Naive B cell (primary cell): ENCODE measurements around the gene MRGPRX1. TPM values are rescaled to one million over a fixed set of nuclear protein-coding genes. Genes with fewer than 3 reads are reported as not detected.

ENCODE experiments used
- ATAC-seq, 2 donors: fragments of 150-1000 bp; cut with Tn5 transposase; 2 replicates each; pipeline ENCODE4 v1.10.0; 2021; ENCODE audit warnings: low read depth in 2 of 2, mild to moderate bottlenecking in 2 of 2, moderate library complexity in 2 of 2
- DNase-seq: peaks from one replicate; pipeline ENCODE4 v3.0.0; 2022
- H3K27ac Mint-ChIP-seq, 6 donors: one replicate each; pipeline ENCODE4 v1.8.0; 2020 to 2022; ENCODE audit warnings: mild to moderate bottlenecking in 6 of 6, mixed read lengths in 6 of 6, moderate library complexity in 5 of 6, inconsistent platforms in 2 of 6
- H3K27me3 Mint-ChIP-seq, 3 donors: one replicate each; pipeline ENCODE4 v1.8.0; 2021 to 2022; ENCODE audit warnings: mixed read lengths in 3 of 3, mild to moderate bottlenecking in 1 of 3
- H3K36me3 Mint-ChIP-seq, 2 donors: one replicate each; pipeline ENCODE4 v1.8.0; 2020 to 2022; ENCODE audit warnings: mixed read lengths in 2 of 2, inconsistent platforms in 1 of 2, mild to moderate bottlenecking in 1 of 2
- H3K4me1 Mint-ChIP-seq, 3 donors: one replicate each; pipeline ENCODE4 v1.8.0; 2020 to 2022; ENCODE audit warnings: mixed read lengths in 3 of 3, inconsistent platforms in 1 of 3, mild to moderate bottlenecking in 1 of 3, moderate library complexity in 1 of 3
- H3K4me3 Mint-ChIP-seq, 8 donors: one replicate each; pipeline ENCODE4 v1.8.0; 2020 to 2022; ENCODE audit warnings: mild to moderate bottlenecking in 8 of 8, mixed read lengths in 8 of 8, moderate library complexity in 8 of 8, inconsistent platforms in 2 of 8
- H3K9me3 Mint-ChIP-seq, 7 donors: one replicate each; pipeline ENCODE4 v1.8.0; 2020 to 2022; ENCODE audit warnings: mixed read lengths in 7 of 7, mild to moderate bottlenecking in 5 of 7, inconsistent platforms in 2 of 7, moderate library complexity in 1 of 7
- polyA plus RNA-seq, 6 donors: library from polyadenylated mRNA; unstranded; fragments of 300-500 nt; fragmentation: Illumina TruSeq; gene quantifications; one replicate each; pipeline ENCODE4 v1.2.3, GENCODE V29; 2021; ENCODE audit warnings: low read depth in 6 of 6

The MRGPRX1 gene
- polyA plus RNA-seq: not detected

- Mint-ChIP-seq H3K27ac (no peak within 1 kb of the TSS), H3K36me3 (no peaks in the 10 kb centered on the region), H3K4me3 (no peak within 1 kb of the TSS), H3K27me3 (peaks cover 9 to 11% (median 9%) of the 10 kb centered on the region in 3 donors), H3K4me1 (no peaks in the 10 kb centered on the region), H3K9me3 (peaks cover 0 to 3% (median 0%) of the 10 kb centered on the region in 7 donors)
- DNase-seq (no peak), ATAC-seq (no peak)
These were observed at the start of gene MRGPRX1 for GRCh38 chr11:18939314-18939713. TSS of gene MRGPRX1 (minus strand) at chr11:18939414. CDS start at chr11:18934784, 4,630 bp downstream.

GRCh38 chr11:18987454-18988231, 48.4 kb upstream of the MRGPRX1 start:
- H3K36me3 Mint-ChIP-seq: no peaks in the 10 kb centered on the region
- no peak overlapping the region for H3K27ac Mint-ChIP-seq
- no peak for DNase-seq
- peaks cover 0 to 27% (median 9%) of the 10 kb centered on the region in 7 donors for H3K9me3 Mint-ChIP-seq
- no peak for ATAC-seq
- no peaks in the 10 kb centered on the region for H3K4me1 Mint-ChIP-seq
- no peak overlapping the region for H3K4me3 Mint-ChIP-seq
- peaks cover 0 to 24% (median 10%) of the 10 kb centered on the region in 3 donors for H3K27me3 Mint-ChIP-seq

- Mint-ChIP-seq H3K4me1 (no peaks in the 10 kb centered on the region), H3K4me3 (no peak overlapping the region), H3K9me3 (peaks cover 5 to 27% (median 9%) of the 10 kb centered on the region in 7 donors), H3K27ac (peak overlapping the region in 1 of 6 donors; percentile 77), H3K36me3 (no peaks in the 10 kb centered on the region), H3K27me3 (peaks cover 6 to 27% (median 18%) of the 10 kb centered on the region in 3 donors)
- ATAC-seq (no peak), DNase-seq (no peak)
These were observed 47.5 kb upstream of the MRGPRX1 start for GRCh38 chr11:18986744-18987143.

GRCh38 chr11:18981897-18982296, 42.7 kb upstream of the MRGPRX1 start:
- Mint-ChIP-seq H3K9me3 (peaks cover 6 to 28% (median 13%) of the 10 kb centered on the region in 7 donors), H3K27me3 (peaks cover 6 to 21% (median 20%) of the 10 kb centered on the region in 3 donors), H3K36me3 (no peaks in the 10 kb centered on the region), H3K27ac (no peak overlapping the region), H3K4me1 (no peaks in the 10 kb centered on the region), H3K4me3 (no peak overlapping the region)
- DNase-seq (no peak), ATAC-seq (no peak)

- Mint-ChIP-seq H3K27ac (no peak overlapping the region), H3K36me3 (no peaks in the 10 kb centered on the region), H3K27me3 (peaks cover 0 to 12% (median 3%) of the 10 kb centered on the region in 3 donors), H3K9me3 (peaks cover 3 to 10% (median 6%) of the 10 kb centered on the region in 7 donors), H3K4me1 (no peaks in the 10 kb centered on the region), H3K4me3 (no peak overlapping the region)
- DNase-seq (no peak), ATAC-seq (no peak)
These were observed 35.0 kb upstream of the MRGPRX1 start for GRCh38 chr11:18974192-18974591.

- H3K36me3 Mint-ChIP-seq: no peaks in the 10 kb centered on the region
- ATAC-seq: no peak
- peaks cover 0 to 5% (median 0%) of the 10 kb centered on the region in 7 donors for H3K9me3 Mint-ChIP-seq
- H3K4me3 Mint-ChIP-seq: no peak overlapping the region
- no peaks in the 10 kb centered on the region for H3K4me1 Mint-ChIP-seq
- H3K27me3 Mint-ChIP-seq: peaks cover under 1 to 15% (median 3%) of the 10 kb centered on the region in 3 donors
- no peak overlapping the region for H3K27ac Mint-ChIP-seq
- no peak for DNase-seq
These were observed 33.1 kb upstream of the MRGPRX1 start for GRCh38 chr11:18972336-18972735.

- peaks cover 3 to 20% (median 8%) of the 10 kb centered on the region in 3 donors for H3K27me3 Mint-ChIP-seq
- no peak overlapping the region for H3K27ac Mint-ChIP-seq
- no peaks in the 10 kb centered on the region for H3K4me1 Mint-ChIP-seq
- H3K9me3 Mint-ChIP-seq: peaks cover 0 to 4% (median 0%) of the 10 kb centered on the region in 7 donors
- H3K36me3 Mint-ChIP-seq: no peaks in the 10 kb centered on the region
- DNase-seq: no peak
- no peak for ATAC-seq
- no peak overlapping the region for H3K4me3 Mint-ChIP-seq
These were observed 30.5 kb upstream of the MRGPRX1 start for GRCh38 chr11:18969720-18970119.

GRCh38 chr11:18958221-18958910, 19.2 kb upstream of the MRGPRX1 start:
- no peaks in the 10 kb centered on the region for H3K4me1 Mint-ChIP-seq
- peaks cover 5 to 20% (median 17%) of the 10 kb centered on the region in 3 donors for H3K27me3 Mint-ChIP-seq
- no peak overlapping the region for H3K4me3 Mint-ChIP-seq
- DNase-seq (no peak), ATAC-seq (no peak)
- peaks cover 0 to 1% (median 0%) of the 10 kb centered on the region in 7 donors for H3K9me3 Mint-ChIP-seq
- H3K27ac Mint-ChIP-seq: no peak overlapping the region
- no peaks in the 10 kb centered on the region for H3K36me3 Mint-ChIP-seq

- Mint-ChIP-seq H3K4me3 (no peak overlapping the region), H3K4me1 (no peaks in the 10 kb centered on the region), H3K36me3 (no peaks in the 10 kb centered on the region), H3K27ac (no peak overlapping the region), H3K27me3 (peaks cover 5 to 20% (median 17%) of the 10 kb centered on the region in 3 donors), H3K9me3 (peaks cover 0 to 1% (median 0%) of the 10 kb centered on the region in 7 donors)
- ATAC-seq (no peak), DNase-seq (no peak)
These were observed 17.4 kb upstream of the MRGPRX1 start for GRCh38 chr11:18956630-18957029.

- Mint-ChIP-seq H3K4me1 (no peaks in the 10 kb centered on the region), H3K4me3 (no peak overlapping the region), H3K27ac (no peak overlapping the region), H3K36me3 (no peaks in the 10 kb centered on the region), H3K9me3 (peaks cover 0 to 2% (median 0%) of the 10 kb centered on the region in 7 donors), H3K27me3 (peaks cover 0 to 12% (median 11%) of the 10 kb centered on the region in 3 donors)
- DNase-seq (no peak), ATAC-seq (no peak)
These were observed 3.1 kb downstream of the MRGPRX1 start for GRCh38 chr11:18936002-18936673.

- no peak for DNase-seq
- Mint-ChIP-seq H3K27ac (no peak overlapping the region), H3K36me3 (no peaks in the 10 kb centered on the region), H3K4me1 (no peaks in the 10 kb centered on the region), H3K9me3 (peaks cover 0 to 2% (median 0%) of the 10 kb centered on the region in 7 donors), H3K4me3 (no peak overlapping the region), H3K27me3 (peaks cover 0 to 14% (median 13%) of the 10 kb centered on the region in 3 donors)
- no peak for ATAC-seq
These were observed 4.9 kb downstream of the MRGPRX1 start for GRCh38 chr11:18934195-18934814.

- ATAC-seq (no peak), DNase-seq (no peak)
- Mint-ChIP-seq H3K9me3 (peaks cover 3 to 17% (median 8%) of the 10 kb centered on the region in 7 donors), H3K36me3 (no peaks in the 10 kb centered on the region), H3K4me1 (no peaks in the 10 kb centered on the region), H3K4me3 (no peak overlapping the region), H3K27ac (no peak overlapping the region), H3K27me3 (peaks cover 0 to 16% (median 13%) of the 10 kb centered on the region in 3 donors)
These were observed 11.5 kb downstream of the MRGPRX1 start for GRCh38 chr11:18927550-18928322.
